HCT116 (cell line): ENCODE measurements around the gene RAD21L1. TPM values are rescaled to one million over a fixed set of nuclear protein-coding genes. Genes with fewer than 3 reads are reported as not detected.

Source experiments
- ATAC-seq: fragments of 200-7000 bp; cut with Tn5 transposase; 2 replicates; pipeline ENCODE4 v1.9.1; 2020; ENCODE audit warnings: mild to moderate bottlenecking, moderate library complexity
- BruUV-seq: library from RNA; stranded (reverse); fragments of 400-500 nt; replicated peaks from 2 replicates; lab custom pipeline; 2021; lab: Mats Ljungman, UMichigan
- CTCF ChIA-PET: fragments of 300-600 bp; sonication (Branson Sonifier 250); formaldehyde crosslinking; loops from one replicate; lab custom pipeline; 2021; ENCODE audit warnings: antibody characterized with exemption; lab: Charles Lee
- POLR2A ChIA-PET: fragments of 300-600, 350-600 bp; sonication (Branson Sonifier 250); formaldehyde crosslinking; loops from one replicate; lab custom pipeline; 2021; ENCODE audit warnings: antibody characterized with exemption; lab: Charles Lee
- RAD21 ChIA-PET, 2 experiments: fragments of 300-600 bp; sonication (Branson Sonifier 250); formaldehyde crosslinking; loops; one replicate each; lab custom pipeline; 2023; ENCODE audit warnings: low total read pairs in 2 of 2; ENCODE audit not compliant: uncharacterized antibody in 2 of 2, unreplicated experiment in 2 of 2, low non-redundant PET in 1 of 2; lab: Charles Lee
- DNase-seq: peaks from one replicate; pipeline ENCODE4 v3.0.0-alpha.2; 2010; ENCODE audit warnings: low read depth, low spot score
- H2AFZ ChIP-seq: fragments of 200-600 bp; shearing (Covaris generic), sonication (generic); 2 replicates; pipeline ENCODE4 v1.6.1; 2017; ENCODE audit warnings: low read depth, mixed run types, mixed read lengths, antibody characterized with exemption, low read length; ENCODE audit not compliant: poor library complexity, severe bottlenecking
- H3K27ac ChIP-seq: 2 replicates; pipeline ENCODE4 v1.5.1; 2012; ENCODE audit warnings: low read depth, low read length
- H3K27me3 ChIP-seq: fragments of 200-600 bp; sonication (generic); 2 replicates; pipeline ENCODE4 v1.6.1; 2016; ENCODE audit warnings: mixed run types, low read length, mixed read lengths; ENCODE audit not compliant: insufficient read depth
- H3K36me3 ChIP-seq, 2 experiments: fragments of 200-500 bp in 1 of 2; fragments of 200-600 bp in 1 of 2; sonication (Bioruptor generic) in 1 of 2; sonication (generic) in 1 of 2; 2 replicates each; pipeline versions ENCODE4 v1.5.1 to v1.6.1; 2014 to 2016; ENCODE audit warnings: low read length in 2 of 2, inconsistent platforms in 1 of 2, mixed read lengths in 1 of 2, mixed run types in 1 of 2; ENCODE audit not compliant: insufficient read depth in 2 of 2, control insufficient read depth in 1 of 2
- H3K4me1 ChIP-seq, 2 experiments: fragments of 200-600 bp in 1 of 2; sonication (generic) in 1 of 2; 2 replicates each; pipeline versions ENCODE4 v1.5.1 to v1.6.1; 2012 to 2017; ENCODE audit warnings: low read length in 2 of 2, inconsistent platforms in 1 of 2, mild to moderate bottlenecking in 1 of 2, mixed read lengths in 1 of 2, mixed run types in 1 of 2, moderate library complexity in 1 of 2; ENCODE audit not compliant: insufficient read depth in 2 of 2, control insufficient read depth in 1 of 2
- H3K4me2 ChIP-seq: fragments of 200-600 bp; sonication (generic); 2 replicates; pipeline ENCODE4 v1.6.1; 2017; ENCODE audit warnings: mixed run types, low read length, mixed read lengths
- H3K4me3 ChIP-seq, 2 experiments: fragments of 200-600 bp in 1 of 2; sonication (generic) in 1 of 2; replicated peaks in 1 of 2; 2 replicates each; pipeline ENCODE4 v1.5.1; 2011 to 2016; ENCODE audit warnings: low read length in 2 of 2, control low read depth in 1 of 2, low read depth in 1 of 2, mild to moderate bottlenecking in 1 of 2, mixed read lengths in 1 of 2, mixed run types in 1 of 2
- H3K79me2 ChIP-seq: fragments of 200-600 bp; sonication (generic); 2 replicates; pipeline ENCODE4 v1.6.1; 2017; ENCODE audit warnings: mild to moderate bottlenecking, mixed run types, low read length, moderate library complexity, mixed read lengths; ENCODE audit not compliant: insufficient read depth
- H3K9ac ChIP-seq: fragments of 200-600 bp; sonication (generic); 2 replicates; pipeline ENCODE4 v1.6.1; 2016; ENCODE audit warnings: low read length, mixed read lengths
- H3K9me2 ChIP-seq: fragments of 200-600 bp; sonication (generic), shearing (Covaris generic); 2 replicates; pipeline ENCODE4 v1.6.1; 2017; ENCODE audit warnings: mixed run types, mild to moderate bottlenecking, moderate library complexity; ENCODE audit not compliant: insufficient read depth
- H3K9me3 ChIP-seq, 2 experiments: fragments of 200-500 bp in 1 of 2; fragments of 200-600 bp in 1 of 2; sonication (Bioruptor generic) in 1 of 2; sonication (generic) in 1 of 2; 2 replicates each; pipeline ENCODE4 v1.6.1; 2014 to 2017; ENCODE audit warnings: low read length in 2 of 2, mixed read lengths in 2 of 2, inconsistent platforms in 1 of 2, low read depth in 1 of 2, mild to moderate bottlenecking in 1 of 2, mixed run types in 1 of 2, moderate library complexity in 1 of 2; ENCODE audit not compliant: control insufficient read depth in 1 of 2, insufficient read depth in 1 of 2
- H4K20me1 ChIP-seq: fragments of 200-600 bp; sonication (generic), shearing (Covaris generic); 2 replicates; pipeline ENCODE4 v1.6.1; 2017; ENCODE audit warnings: mixed run types, mild to moderate bottlenecking, moderate library complexity; ENCODE audit not compliant: insufficient read depth
- CBX3 ChIP-seq: IDR thresholded peaks from 2 replicates; pipeline ENCODE4 v1.6.1; 2012; ENCODE audit warnings: low read depth
- CEBPB ChIP-seq: IDR thresholded peaks from 2 replicates; pipeline ENCODE4 v1.6.1; 2012; ENCODE audit warnings: low read depth
- CTCF ChIP-seq, 3 experiments: fragments of 200-600 bp in 1 of 3; sonication (generic) in 1 of 3; IDR thresholded peaks in 2 of 3; conservative IDR thresholded peaks in 1 of 3; 2 replicates each; pipeline ENCODE4 v1.5.1; 2012 to 2017; ENCODE audit warnings: low read depth in 2 of 3, low read length in 2 of 3, antibody characterized with exemption in 1 of 3, borderline replicate concordance in 1 of 3, control low read depth in 1 of 3, mild to moderate bottlenecking in 1 of 3, mixed read lengths in 1 of 3, mixed run types in 1 of 3, moderate library complexity in 1 of 3; ENCODE audit not compliant: insufficient read depth in 1 of 3
- EGR1 ChIP-seq: IDR thresholded peaks from 2 replicates; pipeline ENCODE4 v1.6.1; 2012; ENCODE audit warnings: low read depth
- JUND ChIP-seq: IDR thresholded peaks from 2 replicates; pipeline ENCODE4 v1.6.1; 2012
- MAX ChIP-seq: IDR thresholded peaks from 2 replicates; pipeline ENCODE4 v1.6.1; 2012
- POLR2AphosphoS5 ChIP-seq: IDR thresholded peaks from 2 replicates; pipeline ENCODE4 v1.6.1; 2011; ENCODE audit warnings: mild to moderate bottlenecking, low read depth, low read length, moderate library complexity
- RAD21 ChIP-seq: IDR thresholded peaks from 2 replicates; pipeline ENCODE4 v1.6.1; 2012; ENCODE audit warnings: low read depth, mild to moderate bottlenecking
- SIN3A ChIP-seq: IDR thresholded peaks from 2 replicates; pipeline ENCODE4 v1.6.1; 2012; ENCODE audit warnings: low read depth
- SP1 ChIP-seq: IDR thresholded peaks from 2 replicates; pipeline ENCODE4 v1.6.1; 2012; ENCODE audit warnings: low read depth
- SRF ChIP-seq: IDR thresholded peaks from 2 replicates; pipeline ENCODE4 v1.6.1; 2012; ENCODE audit warnings: low read depth
- TCF7L2 ChIP-seq: IDR thresholded peaks from 2 replicates; pipeline ENCODE4 v1.7.0; 2011; ENCODE audit warnings: borderline replicate concordance, inconsistent platforms; ENCODE audit not compliant: insufficient read depth, insufficient read length; ENCODE audit errors: extremely low read depth
- YY1 ChIP-seq: IDR thresholded peaks from 2 replicates; pipeline ENCODE4 v1.6.1; 2011; ENCODE audit warnings: low read length, low read depth, moderate library complexity, mild to moderate bottlenecking; ENCODE audit not compliant: insufficient replicate concordance; ENCODE audit errors: extremely low read depth
- ZNF274 ChIP-seq: fragments of 200-500 bp; sonication (Bioruptor generic); IDR thresholded peaks from 2 replicates; pipeline ENCODE4 v1.6.1; 2014; ENCODE audit warnings: mild to moderate bottlenecking, low read depth, low read length, inconsistent platforms
- intact Hi-C: fragments of 100-400 bp; cut with micrococcal nuclease; formaldehyde crosslinking; loops from 2 replicates; pipeline ENCODE4 v1.10.0; 2022
- total RNA-seq: library from RNA; stranded (reverse); gene quantifications from one replicate; pipeline ENCODE4 v1.2.1, GENCODE V29; 2021; ENCODE audit not compliant: unreplicated experiment

The RAD21L1 gene
- total RNA-seq, 1 experiment from 2014 or later, result 0.17 TPM

- TF ChIP-seq POLR2AphosphoS5 (no peak), ZNF274 (no peak), JUND (no peak), TCF7L2 (no peak)
- TF ChIP-seq, all 23 proteins: peak for 0
Observed at GRCh38 chr20:1296117-1296610, 70.3 kb downstream of the RAD21L1 start (continued).

- DNase-seq, result no peak
Observed at GRCh38 chr20:1296922-1297321, 71.1 kb downstream of the RAD21L1 start.

GRCh38 chr20:1297486-1297885 is 71.6 kb downstream of the RAD21L1 start:
- Histone ChIP-seq H3K4me3 (no peak overlapping the region), H3K9me2 (no peaks in the 10 kb centered on the region), H3K9ac (no peak overlapping the region), H3K79me2 (no peaks in the 10 kb centered on the region), H3K27me3 (no peaks in the 10 kb centered on the region), H3K4me1 (peaks cover 8 to 11% of the 10 kb centered on the region in 2 experiments), H3K36me3 (no peaks in the 10 kb centered on the region), H4K20me1 (no peaks in the 10 kb centered on the region), H2AFZ (no peak overlapping the region), H3K9me3 (no peaks in the 10 kb centered on the region), H3K27ac (no peak overlapping the region), H3K4me2 (no peak overlapping the region)
- no TSS peak for BruUV-seq
- ChIA-PET POLR2A (no interaction called here), CTCF (no interaction called here), RAD21 (no interaction called here)
- ATAC-seq (no peak), DNase-seq (no peak)
- intact Hi-C loops, result no loop called here
- no peak for TF ChIP-seq POLR2AphosphoS5
- TF ChIP-seq JUND, result no peak
- no peak for TF ChIP-seq SIN3A
- no peak for TF ChIP-seq TCF7L2
- TF ChIP-seq RAD21, result no peak
- TF ChIP-seq CBX3, result no peak
- no peak for TF ChIP-seq MAX
- TF ChIP-seq CEBPB, result no peak
- no peak for TF ChIP-seq SP1
- TF ChIP-seq ZNF274, result no peak
- TF ChIP-seq YY1, result no peak
- no peak for TF ChIP-seq CTCF (IDR thresholded peaks at IDR 0.05 in 2 of 3, conservative IDR thresholded peaks at IDR 0.05 in 1 of 3; ENCODE audit: borderline replicate concordance in 1 of 3, insufficient read depth in 1 of 3, low read depth in 2 of 3, low read length in 2 of 3)
- no peak for TF ChIP-seq SRF

More at GRCh38 chr20:1296922-1297321, 71.1 kb downstream of the RAD21L1 start:
- no peaks in the 10 kb centered on the region for H3K9me2 ChIP-seq
- no peak overlapping the region for H3K9ac ChIP-seq
- CTCF ChIA-PET, result no interaction called here
- ATAC-seq, result no peak
- intact Hi-C loops, result no loop called here
- H3K27ac ChIP-seq, result no peak overlapping the region
- H3K4me3 ChIP-seq, result no peak overlapping the region
- no peak overlapping the region for H3K4me2 ChIP-seq
- no peak for TF ChIP-seq ZNF274
- no peak for TF ChIP-seq EGR1
- no peaks in the 10 kb centered on the region for H3K79me2 ChIP-seq
- no peak overlapping the region for H2AFZ ChIP-seq
- no peaks in the 10 kb centered on the region for H3K9me3 ChIP-seq
- H4K20me1 ChIP-seq, result no peaks in the 10 kb centered on the region
- no peaks in the 10 kb centered on the region for H3K27me3 ChIP-seq
- BruUV-seq, result no TSS peak
- RAD21 ChIA-PET, result no interaction called here
- no peaks in the 10 kb centered on the region for H3K36me3 ChIP-seq
- H3K4me1 ChIP-seq, result peaks cover 8 to 11% of the 10 kb centered on the region in 2 experiments
- POLR2A ChIA-PET, result no interaction called here
